HCT116 (cell line): Measurements from ENCODE around the gene EXD3. TPM values are rescaled to one million over a fixed set of nuclear protein-coding genes. Genes with fewer than 3 reads are reported as not detected.

Source experiments
- ATAC-seq: fragments of 200-7000 bp; cut with Tn5 transposase; 2 replicates; pipeline ENCODE4 v1.9.1; 2020; ENCODE audit warnings: mild to moderate bottlenecking, moderate library complexity
- BruUV-seq: library from RNA; stranded (reverse); fragments of 400-500 nt; replicated peaks from 2 replicates; lab custom pipeline; 2021; lab: Mats Ljungman, UMichigan
- CTCF ChIA-PET: fragments of 300-600 bp; sonication (Branson Sonifier 250); formaldehyde crosslinking; loops from one replicate; lab custom pipeline; 2021; ENCODE audit warnings: antibody characterized with exemption; lab: Charles Lee
- POLR2A ChIA-PET: fragments of 300-600, 350-600 bp; sonication (Branson Sonifier 250); formaldehyde crosslinking; loops from one replicate; lab custom pipeline; 2021; ENCODE audit warnings: antibody characterized with exemption; lab: Charles Lee
- RAD21 ChIA-PET, 2 experiments: fragments of 300-600 bp; sonication (Branson Sonifier 250); formaldehyde crosslinking; loops; one replicate each; lab custom pipeline; 2023; ENCODE audit warnings: low total read pairs in 2 of 2; ENCODE audit not compliant: uncharacterized antibody in 2 of 2, unreplicated experiment in 2 of 2, low non-redundant PET in 1 of 2; lab: Charles Lee
- DNase-seq: peaks from one replicate; pipeline ENCODE4 v3.0.0-alpha.2; 2010; ENCODE audit warnings: low read depth, low spot score
- H2AFZ ChIP-seq: fragments of 200-600 bp; shearing (Covaris generic), sonication (generic); 2 replicates; pipeline ENCODE4 v1.6.1; 2017; ENCODE audit warnings: low read depth, mixed run types, mixed read lengths, antibody characterized with exemption, low read length; ENCODE audit not compliant: poor library complexity, severe bottlenecking
- H3K27ac ChIP-seq: 2 replicates; pipeline ENCODE4 v1.5.1; 2012; ENCODE audit warnings: low read depth, low read length
- H3K27me3 ChIP-seq: fragments of 200-600 bp; sonication (generic); 2 replicates; pipeline ENCODE4 v1.6.1; 2016; ENCODE audit warnings: mixed run types, low read length, mixed read lengths; ENCODE audit not compliant: insufficient read depth
- H3K36me3 ChIP-seq, 2 experiments: fragments of 200-500 bp in 1 of 2; fragments of 200-600 bp in 1 of 2; sonication (Bioruptor generic) in 1 of 2; sonication (generic) in 1 of 2; 2 replicates each; pipeline versions ENCODE4 v1.5.1 to v1.6.1; 2014 to 2016; ENCODE audit warnings: low read length in 2 of 2, inconsistent platforms in 1 of 2, mixed read lengths in 1 of 2, mixed run types in 1 of 2; ENCODE audit not compliant: insufficient read depth in 2 of 2, control insufficient read depth in 1 of 2
- H3K4me1 ChIP-seq, 2 experiments: fragments of 200-600 bp in 1 of 2; sonication (generic) in 1 of 2; 2 replicates each; pipeline versions ENCODE4 v1.5.1 to v1.6.1; 2012 to 2017; ENCODE audit warnings: low read length in 2 of 2, inconsistent platforms in 1 of 2, mild to moderate bottlenecking in 1 of 2, mixed read lengths in 1 of 2, mixed run types in 1 of 2, moderate library complexity in 1 of 2; ENCODE audit not compliant: insufficient read depth in 2 of 2, control insufficient read depth in 1 of 2
- H3K4me2 ChIP-seq: fragments of 200-600 bp; sonication (generic); 2 replicates; pipeline ENCODE4 v1.6.1; 2017; ENCODE audit warnings: mixed run types, low read length, mixed read lengths
- H3K4me3 ChIP-seq, 2 experiments: fragments of 200-600 bp in 1 of 2; sonication (generic) in 1 of 2; replicated peaks in 1 of 2; 2 replicates each; pipeline ENCODE4 v1.5.1; 2011 to 2016; ENCODE audit warnings: low read length in 2 of 2, control low read depth in 1 of 2, low read depth in 1 of 2, mild to moderate bottlenecking in 1 of 2, mixed read lengths in 1 of 2, mixed run types in 1 of 2
- H3K79me2 ChIP-seq: fragments of 200-600 bp; sonication (generic); 2 replicates; pipeline ENCODE4 v1.6.1; 2017; ENCODE audit warnings: mild to moderate bottlenecking, mixed run types, low read length, moderate library complexity, mixed read lengths; ENCODE audit not compliant: insufficient read depth
- H3K9ac ChIP-seq: fragments of 200-600 bp; sonication (generic); 2 replicates; pipeline ENCODE4 v1.6.1; 2016; ENCODE audit warnings: low read length, mixed read lengths
- H3K9me2 ChIP-seq: fragments of 200-600 bp; sonication (generic), shearing (Covaris generic); 2 replicates; pipeline ENCODE4 v1.6.1; 2017; ENCODE audit warnings: mixed run types, mild to moderate bottlenecking, moderate library complexity; ENCODE audit not compliant: insufficient read depth
- H3K9me3 ChIP-seq, 2 experiments: fragments of 200-500 bp in 1 of 2; fragments of 200-600 bp in 1 of 2; sonication (Bioruptor generic) in 1 of 2; sonication (generic) in 1 of 2; 2 replicates each; pipeline ENCODE4 v1.6.1; 2014 to 2017; ENCODE audit warnings: low read length in 2 of 2, mixed read lengths in 2 of 2, inconsistent platforms in 1 of 2, low read depth in 1 of 2, mild to moderate bottlenecking in 1 of 2, mixed run types in 1 of 2, moderate library complexity in 1 of 2; ENCODE audit not compliant: control insufficient read depth in 1 of 2, insufficient read depth in 1 of 2
- H4K20me1 ChIP-seq: fragments of 200-600 bp; sonication (generic), shearing (Covaris generic); 2 replicates; pipeline ENCODE4 v1.6.1; 2017; ENCODE audit warnings: mixed run types, mild to moderate bottlenecking, moderate library complexity; ENCODE audit not compliant: insufficient read depth
- ATF3 ChIP-seq: IDR thresholded peaks from 2 replicates; pipeline ENCODE4 v1.6.1; 2012
- ELF1 ChIP-seq: IDR thresholded peaks from 2 replicates; pipeline ENCODE4 v1.6.1; 2012; ENCODE audit warnings: low read depth, borderline replicate concordance
- JUND ChIP-seq: IDR thresholded peaks from 2 replicates; pipeline ENCODE4 v1.6.1; 2012
- MAX ChIP-seq: IDR thresholded peaks from 2 replicates; pipeline ENCODE4 v1.6.1; 2012
- POLR2A ChIP-seq: IDR thresholded peaks from 2 replicates; pipeline ENCODE4 v1.7.0; 2011; ENCODE audit warnings: borderline replicate concordance; ENCODE audit not compliant: insufficient read depth, insufficient read length; ENCODE audit errors: extremely low read depth
- POLR2AphosphoS5 ChIP-seq: IDR thresholded peaks from 2 replicates; pipeline ENCODE4 v1.6.1; 2011; ENCODE audit warnings: mild to moderate bottlenecking, low read depth, low read length, moderate library complexity
- RAD21 ChIP-seq: IDR thresholded peaks from 2 replicates; pipeline ENCODE4 v1.6.1; 2012; ENCODE audit warnings: low read depth, mild to moderate bottlenecking
- SP1 ChIP-seq: IDR thresholded peaks from 2 replicates; pipeline ENCODE4 v1.6.1; 2012; ENCODE audit warnings: low read depth
- SRF ChIP-seq: IDR thresholded peaks from 2 replicates; pipeline ENCODE4 v1.6.1; 2012; ENCODE audit warnings: low read depth
- TCF7L2 ChIP-seq: IDR thresholded peaks from 2 replicates; pipeline ENCODE4 v1.7.0; 2011; ENCODE audit warnings: borderline replicate concordance, inconsistent platforms; ENCODE audit not compliant: insufficient read depth, insufficient read length; ENCODE audit errors: extremely low read depth
- YY1 ChIP-seq: IDR thresholded peaks from 2 replicates; pipeline ENCODE4 v1.6.1; 2011; ENCODE audit warnings: low read length, low read depth, moderate library complexity, mild to moderate bottlenecking; ENCODE audit not compliant: insufficient replicate concordance; ENCODE audit errors: extremely low read depth
- ZFX ChIP-seq: fragments of 450-650 bp; IDR thresholded peaks from 2 replicates; pipeline ENCODE4 v1.6.1; 2017
- intact Hi-C: fragments of 100-400 bp; cut with micrococcal nuclease; formaldehyde crosslinking; loops from 2 replicates; pipeline ENCODE4 v1.10.0; 2022
- total RNA-seq: library from RNA; stranded (reverse); gene quantifications from one replicate; pipeline ENCODE4 v1.2.1, GENCODE V29; 2021; ENCODE audit not compliant: unreplicated experiment
- TF ChIP-seq, protein P1 (sequence below), 3 experiments: fragments of 200-600 bp in 1 of 3; sonication (generic) in 1 of 3; IDR thresholded peaks in 2 of 3; conservative IDR thresholded peaks in 1 of 3; 2 replicates each; pipeline ENCODE4 v1.5.1; 2012 to 2017; ENCODE audit warnings: low read depth in 2 of 3, low read length in 2 of 3, antibody characterized with exemption in 1 of 3, borderline replicate concordance in 1 of 3, control low read depth in 1 of 3, mild to moderate bottlenecking in 1 of 3, mixed read lengths in 1 of 3, mixed run types in 1 of 3, moderate library complexity in 1 of 3; ENCODE audit not compliant: insufficient read depth in 1 of 3

Gene EXD3
- total RNA-seq, 1 experiment from 2014 or later: 25.4 TPM

GRCh38 chr9:137393176-137394150 is 29.5 kb downstream of the EXD3 start (continued):
- TF ChIP-seq ATF3 (no peak), SP1 (no peak)

DNA sequence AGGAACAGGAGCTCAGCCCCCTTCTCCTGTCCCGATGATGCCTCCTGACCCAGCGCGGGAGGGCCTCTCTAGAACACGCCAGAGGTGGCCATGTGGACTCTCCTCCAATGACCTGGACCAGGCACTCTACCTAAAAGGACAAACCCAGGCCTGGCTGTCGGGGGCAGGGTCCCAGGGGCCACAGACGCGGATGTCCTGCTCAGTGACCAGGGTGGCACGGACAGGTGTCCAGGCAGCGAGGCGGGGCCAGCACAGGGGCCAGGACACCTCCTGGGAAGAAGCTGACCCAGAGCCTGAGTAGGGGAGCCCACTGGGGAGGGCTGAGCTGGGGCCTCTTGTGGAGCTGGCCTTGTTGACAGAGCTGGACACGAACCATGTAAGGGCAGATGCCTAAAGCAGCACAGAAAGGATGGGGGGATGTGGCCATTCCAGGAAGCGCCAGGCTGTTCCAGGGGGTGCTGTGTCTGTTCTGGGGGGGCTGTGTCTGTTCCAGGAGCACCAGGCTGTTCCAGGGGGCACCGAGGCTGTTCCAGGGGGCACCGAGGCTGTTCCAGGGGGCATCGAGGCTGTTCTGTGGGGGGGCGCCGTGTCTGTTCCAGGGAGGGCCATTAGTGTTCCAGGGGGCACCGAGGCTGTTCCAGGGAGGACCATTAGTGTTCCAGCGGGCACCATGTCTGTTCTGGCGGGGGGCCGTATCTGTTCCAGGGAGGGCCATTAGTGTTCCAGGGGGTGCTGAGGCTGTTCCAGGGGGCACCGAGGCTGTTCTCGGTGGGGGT is 30.5 kb downstream of the EXD3 start:
- no peak overlapping the region for H3K9ac ChIP-seq
- ChIA-PET POLR2A (no interaction called here), RAD21 (no interaction called here), CTCF (no interaction called here)
- H3K4me3 ChIP-seq: no peak overlapping the region
- no peaks in the 10 kb centered on the region for H4K20me1 ChIP-seq
- DNase-seq: no peak
- no peaks in the 10 kb centered on the region for H3K36me3 ChIP-seq
- no peaks in the 10 kb centered on the region; a peak in 1 of 4 replicates for H3K4me1 ChIP-seq
- TF ChIP-seq MAX: no peak
- no peak for TF ChIP-seq ATF3
- no peak for TF ChIP-seq YY1
- TF ChIP-seq POLR2A: no peak
- TF ChIP-seq ZFX: no peak
- TF ChIP-seq JUND: no peak
- no peak for TF ChIP-seq TCF7L2
- TF ChIP-seq RAD21: no peak
- TF ChIP-seq, protein P1, sequence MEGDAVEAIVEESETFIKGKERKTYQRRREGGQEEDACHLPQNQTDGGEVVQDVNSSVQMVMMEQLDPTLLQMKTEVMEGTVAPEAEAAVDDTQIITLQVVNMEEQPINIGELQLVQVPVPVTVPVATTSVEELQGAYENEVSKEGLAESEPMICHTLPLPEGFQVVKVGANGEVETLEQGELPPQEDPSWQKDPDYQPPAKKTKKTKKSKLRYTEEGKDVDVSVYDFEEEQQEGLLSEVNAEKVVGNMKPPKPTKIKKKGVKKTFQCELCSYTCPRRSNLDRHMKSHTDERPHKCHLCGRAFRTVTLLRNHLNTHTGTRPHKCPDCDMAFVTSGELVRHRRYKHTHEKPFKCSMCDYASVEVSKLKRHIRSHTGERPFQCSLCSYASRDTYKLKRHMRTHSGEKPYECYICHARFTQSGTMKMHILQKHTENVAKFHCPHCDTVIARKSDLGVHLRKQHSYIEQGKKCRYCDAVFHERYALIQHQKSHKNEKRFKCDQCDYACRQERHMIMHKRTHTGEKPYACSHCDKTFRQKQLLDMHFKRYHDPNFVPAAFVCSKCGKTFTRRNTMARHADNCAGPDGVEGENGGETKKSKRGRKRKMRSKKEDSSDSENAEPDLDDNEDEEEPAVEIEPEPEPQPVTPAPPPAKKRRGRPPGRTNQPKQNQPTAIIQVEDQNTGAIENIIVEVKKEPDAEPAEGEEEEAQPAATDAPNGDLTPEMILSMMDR (IDR thresholded peaks at IDR 0.05 in 2 of 3, conservative IDR thresholded peaks at IDR 0.05 in 1 of 3; ENCODE audit: borderline replicate concordance in 1 of 3, insufficient read depth in 1 of 3, low read depth in 2 of 3, low read length in 2 of 3): no peak
- no peak for TF ChIP-seq ELF1
- TF ChIP-seq SP1: no peak
- no peak for TF ChIP-seq POLR2AphosphoS5
- TF ChIP-seq SRF: no peak
- H3K27ac ChIP-seq: no peak overlapping the region
- H3K9me3 ChIP-seq: no peaks in the 10 kb centered on the region
- BruUV-seq: no TSS peak
- H3K4me2 ChIP-seq: no peak overlapping the region
- intact Hi-C loops: no loop called here
- H3K79me2 ChIP-seq: no peaks in the 10 kb centered on the region
- no peaks in the 10 kb centered on the region for H3K27me3 ChIP-seq
- H2AFZ ChIP-seq: no peak overlapping the region
- no peak for ATAC-seq
- H3K9me2 ChIP-seq: no peaks in the 10 kb centered on the region
